CD4-positive, alpha-beta T cell treated with Interleukin-4 for 1 hour (primary cell): ENCODE measurements around the gene VGLL2.

Source experiments
- DNase-seq, 2 donors: peaks; one replicate each; pipeline ENCODE4 v3.0.0-alpha.2; 2020 to 2022

The VGLL2 gene

GRCh38 chr6:117269638-117270054 lies 4.3 kb downstream of the VGLL2 start:
- no peak for DNase-seq

GRCh38 chr6:117270055-117270842 lies 4.9 kb downstream of the VGLL2 start:
- no peak for DNase-seq

GRCh38 chr6:117270843-117271507 lies 5.6 kb downstream of the VGLL2 start:
- DNase-seq = no peak

GRCh38 chr6:117272032-117272866 lies 6.9 kb downstream of the VGLL2 start:
- DNase-seq = no peak

- DNase-seq = no peak
Measured at GRCh38 chr6:117272891-117273290, 7.5 kb downstream of the VGLL2 start.

- DNase-seq = no peak
Measured at GRCh38 chr6:117275205-117275604, 9.8 kb downstream of the VGLL2 start.

- DNase-seq = no peak
Measured at GRCh38 chr6:117275711-117276110, 10.4 kb downstream of the VGLL2 start.

GRCh38 chr6:117276778-117277316 lies 11.5 kb downstream of the VGLL2 start:
- DNase-seq = no peak

- no peak for DNase-seq
Measured at GRCh38 chr6:117280922-117281321, 15.6 kb downstream of the VGLL2 start.

- DNase-seq = no peak
Measured at GRCh38 chr6:117288083-117288715, 22.8 kb downstream of the VGLL2 start.

GRCh38 chr6:117290173-117290846 lies 25.0 kb downstream of the VGLL2 start:
- DNase-seq = no peak

GRCh38 chr6:117298941-117299340 lies 33.6 kb downstream of the VGLL2 start:
- no peak for DNase-seq

GRCh38 chr6:117303323-117303722 lies 38.0 kb downstream of the VGLL2 start:
- no peak for DNase-seq

- no peak for DNase-seq
Measured at GRCh38 chr6:117304446-117304845, 39.1 kb downstream of the VGLL2 start.

- no peak for DNase-seq
Measured at GRCh38 chr6:117306227-117306790, 41.0 kb downstream of the VGLL2 start.

GRCh38 chr6:117307655-117308054 lies 42.3 kb downstream of the VGLL2 start:
- DNase-seq = no peak

GRCh38 chr6:117309069-117309468 lies 43.7 kb downstream of the VGLL2 start:
- no peak for DNase-seq

GRCh38 chr6:117309611-117310010 lies 44.3 kb downstream of the VGLL2 start:
- no peak for DNase-seq

- DNase-seq = no peak
Measured at GRCh38 chr6:117311310-117311709, 46.0 kb downstream of the VGLL2 start.

GRCh38 chr6:117311726-117312125 lies 46.4 kb downstream of the VGLL2 start:
- DNase-seq = no peak

- no peak for DNase-seq
Measured at GRCh38 chr6:117317261-117317660, 51.9 kb downstream of the VGLL2 start.
